SK-N-SH (cell line): Measurements from ENCODE around the gene RAB23. TPM values are rescaled to one million over a fixed set of nuclear protein-coding genes. Genes with fewer than 3 reads are reported as not detected.

Experiments
- CTCF ChIA-PET: fragments of 300-600, 350-600 bp; formaldehyde crosslinking; extraction: SDS; loops from one replicate; lab custom pipeline; 2021; lab: Yijun Ruan, JAX
- POLR2A ChIA-PET: fragments of 350-600 bp; sonication (Branson Sonifier 250); formaldehyde crosslinking; extraction: SDS; loops from one replicate; lab custom pipeline; 2020; ENCODE audit warnings: antibody characterized with exemption, inconsistent platforms; lab: Yijun Ruan, JAX
- DNase-seq: peaks from one replicate; pipeline ENCODE4 v3.0.0; 2012
- H2AFZ ChIP-seq: fragments of 200-600 bp; sonication (generic); 2 replicates; pipeline ENCODE4 v1.8.1; 2016; ENCODE audit warnings: antibody characterized with exemption, mild to moderate bottlenecking, low read depth
- H3F3A ChIP-seq: fragments of 200-600 bp; sonication (generic); replicated peaks from 2 replicates; pipeline ENCODE3; 2016; ENCODE audit warnings: antibody characterized with exemption, mild to moderate bottlenecking; ENCODE audit not compliant: insufficient read depth
- H3K27ac ChIP-seq, 2 experiments: fragments of 200-500 bp in 1 of 2; fragments of 200-600 bp in 1 of 2; sonication (Bioruptor generic) in 1 of 2; sonication (generic), shearing (Covaris generic) in 1 of 2; 2 replicates each; pipeline versions ENCODE4 v1.5.1 to v1.6.1; 2014 to 2016; ENCODE audit warnings: low read depth in 2 of 2, inconsistent platforms in 1 of 2, low read length in 1 of 2, mild to moderate bottlenecking in 1 of 2, mixed read lengths in 1 of 2
- H3K27me3 ChIP-seq: fragments of 200-600 bp; sonication (generic), shearing (Covaris generic); 2 replicates; pipeline ENCODE4 v1.6.1; 2016; ENCODE audit warnings: mixed run types; ENCODE audit not compliant: insufficient read depth
- H3K36me3 ChIP-seq, 2 experiments: fragments of 200-500 bp in 1 of 2; fragments of 200-600 bp in 1 of 2; sonication (Bioruptor generic) in 1 of 2; sonication (generic) in 1 of 2; replicated peaks in 1 of 2; 2 replicates each; pipeline versions ENCODE3 to v1.5.1; 2014 to 2016; ENCODE audit warnings: low read length in 1 of 2, mild to moderate bottlenecking in 1 of 2; ENCODE audit not compliant: insufficient read depth in 2 of 2, control insufficient read depth in 1 of 2
- H3K4me1 ChIP-seq, 2 experiments: fragments of 200-500 bp in 1 of 2; fragments of 200-600 bp in 1 of 2; sonication (Bioruptor generic) in 1 of 2; sonication (generic), shearing (Covaris generic) in 1 of 2; 2 replicates each; pipeline versions ENCODE4 v1.5.1 to v1.6.1; 2014 to 2016; ENCODE audit warnings: low read depth in 1 of 2, low read length in 1 of 2, mixed run types in 1 of 2; ENCODE audit not compliant: insufficient read depth in 2 of 2, control insufficient read depth in 1 of 2
- H3K4me2 ChIP-seq: fragments of 200-600 bp; sonication (generic), shearing (Covaris generic); 2 replicates; pipeline ENCODE4 v1.6.1; 2017; ENCODE audit warnings: mixed run types
- H3K4me3 ChIP-seq, 2 experiments: fragments of 200-500 bp in 1 of 2; fragments of 200-600 bp in 1 of 2; sonication (Bioruptor generic) in 1 of 2; sonication (generic), shearing (Covaris generic) in 1 of 2; 2 replicates each; pipeline versions ENCODE4 v1.5.1 to v1.8.1; 2014 to 2016; ENCODE audit warnings: low read depth in 2 of 2, inconsistent platforms in 1 of 2, low read length in 1 of 2, mild to moderate bottlenecking in 1 of 2, mixed read lengths in 1 of 2, moderate library complexity in 1 of 2
- H3K79me2 ChIP-seq: fragments of 200-600 bp; sonication (generic); 2 replicates; pipeline ENCODE4 v1.8.1; 2017; ENCODE audit warnings: mild to moderate bottlenecking; ENCODE audit not compliant: insufficient read depth
- H3K9ac ChIP-seq: fragments of 200-600 bp; sonication (generic); 2 replicates; pipeline ENCODE4 v1.6.1; 2017; ENCODE audit warnings: mixed run types
- H3K9me2 ChIP-seq: fragments of 200-600 bp; sonication (generic); 2 replicates; pipeline ENCODE4 v1.6.1; 2017; ENCODE audit warnings: mixed run types
- H3K9me3 ChIP-seq: fragments of 200-600 bp; sonication (generic); 2 replicates; pipeline ENCODE4 v1.6.1; 2017; ENCODE audit warnings: mixed run types, mild to moderate bottlenecking, moderate library complexity
- H4K20me1 ChIP-seq: fragments of 200-600 bp; sonication (generic); 2 replicates; pipeline ENCODE4 v1.6.1; 2017; ENCODE audit warnings: mild to moderate bottlenecking, mixed run types; ENCODE audit not compliant: insufficient read depth
- FOSL2 ChIP-seq: IDR thresholded peaks from 2 replicates; pipeline ENCODE4 v1.4.0; 2012; ENCODE audit warnings: low read depth, mild to moderate bottlenecking, moderate library complexity, borderline replicate concordance
- GABPA ChIP-seq: IDR thresholded peaks from 2 replicates; pipeline ENCODE4 v1.4.0; 2012; ENCODE audit warnings: low read depth, mild to moderate bottlenecking
- NRF1 ChIP-seq: IDR thresholded peaks from 2 replicates; pipeline ENCODE4 v1.6.1; 2012; ENCODE audit warnings: low read depth, mild to moderate bottlenecking, low read length
- PBX3 ChIP-seq: IDR thresholded peaks from 2 replicates; pipeline ENCODE4; 2012
- RAD21 ChIP-seq: IDR thresholded peaks from 2 replicates; pipeline ENCODE4 v1.6.1; 2012; ENCODE audit warnings: mild to moderate bottlenecking, low read length
- RFX5 ChIP-seq: IDR thresholded peaks from 2 replicates; pipeline ENCODE4 v1.6.1; 2012; ENCODE audit warnings: mild to moderate bottlenecking, improper control_type of control experiment, low read length
- SIN3A ChIP-seq: IDR thresholded peaks from 2 replicates; pipeline ENCODE4 v1.6.1; 2012; ENCODE audit warnings: low read depth, mild to moderate bottlenecking, low read length, moderate library complexity, borderline replicate concordance
- TEAD4 ChIP-seq: IDR thresholded peaks from 2 replicates; pipeline ENCODE4 v1.4.0; 2012; ENCODE audit warnings: mild to moderate bottlenecking, borderline replicate concordance; ENCODE audit not compliant: insufficient read depth
- WGBS: methylation state at CpG from one replicate; pipeline ENCODE4 v1.1.6; 2017; ENCODE audit warnings: low lambda C conversion rate; 5-methylcytosine and 5-hydroxymethylcytosine counted together
- polyA plus RNA-seq, 3 experiments: library from polyadenylated mRNA; depleted of rRNA; stranded (reverse); fragments of >200 nt; gene quantifications; 2 replicates each; pipeline ENCODE4 v1.2.3, GENCODE V29; 2012

RAB23 gene
- polyA plus RNA-seq, 1 of the 3 experiments (the other 2 are of a cell fraction): 6.6 TPM

GRCh38 chr6:57226221-57226620 lies 4.1 kb upstream of the RAB23 start (continued):
- no peak for TF ChIP-seq PBX3
- TF ChIP-seq RFX5: no peak

GRCh38 chr6:57224769-57225515 lies 2.8 kb upstream of the RAB23 start:
- Histone ChIP-seq H3K4me1 (peaks cover 0 to 7% of the 10 kb centered on the region in 2 experiments; a peak in 2 of 4 replicates), H3K9me3 (no peaks in the 10 kb centered on the region; the same call in 1 of the 2 replicates), H3K79me2 (peaks cover 19% of the 10 kb centered on the region), H4K20me1 (no peaks in the 10 kb centered on the region), H3K9me2 (no peaks in the 10 kb centered on the region), H3K4me3 (no peak overlapping the region), H3K27me3 (no peaks in the 10 kb centered on the region), H3K36me3 (peaks cover 0 to 5% of the 10 kb centered on the region in 2 experiments), H3K9ac (no peak overlapping the region), H3F3A (peaks cover 13% of the 10 kb centered on the region), H3K4me2 (no peak overlapping the region), H2AFZ (peak overlapping the region; percentile 35; the same call in 1 of the 2 replicates), H3K27ac (no peak overlapping the region; a peak in 1 of 4 replicates)
- no peak for DNase-seq
- CTCF ChIA-PET: no interaction called here
- 50% methylated on average over 1 of the region's 1 CpG for WGBS
- TF ChIP-seq SIN3A: no peak
- TF ChIP-seq FOSL2: 0 out of 2 replicates have a peak, but pooled peaks have one; percentile 1
- no peak for TF ChIP-seq TEAD4
- TF ChIP-seq GABPA: no peak
- POLR2A ChIA-PET: no interaction called here

DNA sequence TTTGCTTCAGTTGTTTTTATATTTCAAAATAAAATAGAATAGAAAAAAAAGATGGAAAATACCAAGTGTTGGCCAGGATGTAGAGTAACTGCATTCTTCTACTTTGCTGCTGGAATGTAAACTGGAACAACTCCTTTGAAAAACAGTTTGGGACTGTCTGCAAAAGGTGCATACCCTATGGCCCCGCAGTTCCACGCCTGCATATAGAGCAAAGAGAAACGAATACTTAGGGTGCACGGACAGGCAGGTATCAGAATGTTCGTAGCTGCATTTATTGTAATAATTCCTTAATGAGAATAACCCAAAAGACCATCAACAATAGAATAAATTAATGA lies 603 bp upstream of the RAB23 start:
- Histone ChIP-seq H3K9ac (peak overlapping the region; percentile 94), H3K9me2 (no peaks in the 10 kb centered on the region), H3K9me3 (0 out of 2 replicates have a peak, but pooled peaks cover 7% of the 10 kb centered on the region), H3K36me3 (peaks cover 0 to 22% of the 10 kb centered on the region in 2 experiments), H3K27ac (peak overlapping the region; percentile 89 to 94), H3F3A (peaks cover 21% of the 10 kb centered on the region), H4K20me1 (no peaks in the 10 kb centered on the region), H3K4me1 (peaks cover 0 to 7% of the 10 kb centered on the region in 2 experiments; a peak in 2 of 4 replicates), H2AFZ (peak overlapping the region; percentile 97), H3K4me3 (peak overlapping the region; percentile 86 to 99), H3K4me2 (peak overlapping the region; percentile 89), H3K79me2 (peaks cover 41% of the 10 kb centered on the region), H3K27me3 (no peaks in the 10 kb centered on the region)
- 88% methylated on average over 5 of the region's 5 CpGs for WGBS
- ChIA-PET CTCF (interaction anchor here (2.3 kb wide), 1 partner anchor 16 kb away, joined by 7 read pairs; no protein-coding TSS in a partner anchor), POLR2A (interaction anchor here (1.8 kb wide), 1 partner anchor 51 kb away, joined by 8 read pairs; the partner anchor contains the start of gene BAG2)
- TF ChIP-seq NRF1 (no peak), RAD21 (no peak)
- no peak for DNase-seq
